Anterior cingulate cortex (tissue), 58 donors: ENCODE data around the gene GNG7.
A peak's percentile ranks its signal among the peaks of the same experiment; 100 is the strongest.
"Not testable (repeated sequence)": the region's sequence is repeated elsewhere in the genome, so short reads cannot be mapped to it uniquely, and the experiment has no call there.

ENCODE experiments used
- DNase-seq, 58 donors: peaks; one replicate each; lab custom pipeline; 2025; lab: John Stamatoyannopoulos, UW

GNG7 gene

DNA sequence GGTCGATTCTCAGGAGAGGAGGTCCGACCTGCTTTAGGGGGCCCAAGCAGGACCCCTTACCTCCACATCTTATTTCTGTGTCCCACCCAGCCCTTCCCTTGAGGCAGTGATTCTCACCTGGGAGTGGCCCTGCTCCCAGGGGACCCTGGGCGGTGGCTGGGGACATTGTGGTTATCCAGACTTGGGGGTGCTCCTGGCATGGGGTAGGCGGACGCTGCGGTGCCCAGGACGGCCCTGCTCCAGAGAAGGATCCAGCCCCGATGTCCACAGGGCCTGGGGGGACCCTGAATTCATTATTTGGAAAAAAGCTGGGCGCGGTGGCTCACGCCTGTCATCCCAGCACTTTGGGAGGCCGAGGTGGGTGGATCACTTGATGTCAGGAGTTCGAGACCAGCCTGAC, 142.1 kb downstream of the GNG7 start:
- DNase-seq, result no peak

DNA sequence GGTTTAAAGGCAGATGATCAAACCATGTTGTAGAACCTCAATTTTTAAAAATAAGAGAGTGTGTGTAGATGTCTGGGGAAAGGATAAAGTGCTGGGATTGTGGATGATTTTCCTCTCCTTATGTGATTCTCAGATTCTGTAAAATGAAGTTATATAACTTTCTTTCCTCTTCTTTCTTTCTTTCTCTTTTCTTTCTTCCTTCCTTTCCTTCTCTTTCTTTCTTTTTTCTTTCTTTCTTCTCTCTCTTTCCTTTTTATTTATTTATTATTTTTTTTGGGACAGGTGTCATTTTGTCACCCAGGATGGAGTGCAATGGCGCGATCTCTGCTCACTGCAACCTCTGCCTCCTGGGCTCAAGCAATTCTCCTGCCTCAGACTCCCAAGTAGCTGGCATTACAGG, 144.0 kb downstream of the GNG7 start:
- no peak for DNase-seq

DNA sequence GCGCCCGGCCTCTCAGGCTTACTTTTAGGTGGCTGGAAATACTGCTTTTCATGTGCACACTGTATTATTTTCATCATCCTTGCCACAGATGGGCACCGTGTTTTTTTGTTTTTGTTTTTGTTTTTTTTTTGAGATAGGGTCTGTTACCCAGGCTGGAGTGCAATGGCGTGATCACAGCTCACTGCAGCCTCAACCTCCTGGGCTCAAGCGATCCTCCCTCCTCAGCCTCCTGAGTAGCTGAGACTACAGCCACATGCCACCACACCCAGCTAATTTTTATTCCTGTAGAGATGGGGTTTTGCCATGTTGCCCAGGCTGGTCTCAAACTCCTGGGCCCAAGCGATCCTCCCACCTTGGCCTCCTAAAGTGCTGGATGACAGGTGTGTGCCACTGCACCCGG, 144.4 kb downstream of the GNG7 start:
- DNase-seq, result not testable (repeated sequence)

DNA sequence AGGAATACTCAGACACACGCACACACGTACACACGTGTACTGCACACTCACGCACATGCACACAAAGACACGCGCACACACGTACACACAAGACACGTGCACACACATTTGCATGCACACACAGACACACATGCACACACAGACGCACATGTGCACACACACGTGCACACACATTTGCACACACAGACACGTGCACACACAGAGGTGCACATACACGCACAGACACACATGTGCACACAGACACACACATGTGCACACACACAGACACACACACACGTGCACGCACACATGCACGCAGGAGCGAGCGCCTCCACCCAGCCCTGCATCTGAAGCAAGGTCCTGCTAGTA, 145.4 kb downstream of the GNG7 start:
- DNase-seq, result no peak

DNA sequence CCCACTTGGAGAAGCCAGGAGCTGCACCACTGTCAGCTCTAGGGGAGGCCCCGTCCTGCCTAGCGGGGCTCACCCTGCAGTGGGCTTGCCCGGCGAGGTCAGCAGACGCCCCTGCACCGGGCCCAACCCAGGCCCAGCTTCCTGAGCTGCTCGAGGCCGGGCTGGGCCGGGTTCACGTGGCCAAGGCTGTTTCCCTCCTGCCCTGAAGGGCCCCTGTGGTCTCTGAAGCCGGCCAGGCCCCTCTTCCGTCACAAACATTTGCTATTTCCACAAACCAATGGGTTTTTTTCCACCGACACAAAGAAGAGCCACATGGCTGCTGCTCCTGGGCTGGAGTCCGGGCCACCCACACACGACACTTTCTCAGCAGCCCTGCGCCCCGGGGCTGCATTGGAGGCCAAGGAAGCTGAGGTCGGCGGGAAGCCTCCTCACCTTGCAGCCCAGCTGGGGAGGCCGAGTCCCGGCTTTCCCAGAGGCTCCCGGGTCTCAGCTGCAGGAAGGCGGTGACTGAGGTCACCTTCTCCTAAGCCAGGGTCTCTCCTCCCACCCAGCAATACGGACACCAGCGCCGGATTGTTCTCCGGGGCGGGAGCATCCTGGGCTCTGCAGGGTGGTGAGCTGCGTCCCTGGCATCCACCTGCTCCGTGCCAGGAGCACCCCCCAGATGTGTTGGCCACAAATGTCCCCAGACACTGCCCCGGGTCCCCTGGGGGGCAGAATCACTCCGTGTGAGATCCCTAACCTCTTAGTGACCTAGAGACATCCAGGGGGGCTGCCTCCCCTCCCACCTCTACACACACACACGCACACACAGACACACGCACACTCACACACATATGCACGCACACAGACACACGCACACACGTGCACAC, 146.0 kb downstream of the GNG7 start:
- no peak for DNase-seq

DNA sequence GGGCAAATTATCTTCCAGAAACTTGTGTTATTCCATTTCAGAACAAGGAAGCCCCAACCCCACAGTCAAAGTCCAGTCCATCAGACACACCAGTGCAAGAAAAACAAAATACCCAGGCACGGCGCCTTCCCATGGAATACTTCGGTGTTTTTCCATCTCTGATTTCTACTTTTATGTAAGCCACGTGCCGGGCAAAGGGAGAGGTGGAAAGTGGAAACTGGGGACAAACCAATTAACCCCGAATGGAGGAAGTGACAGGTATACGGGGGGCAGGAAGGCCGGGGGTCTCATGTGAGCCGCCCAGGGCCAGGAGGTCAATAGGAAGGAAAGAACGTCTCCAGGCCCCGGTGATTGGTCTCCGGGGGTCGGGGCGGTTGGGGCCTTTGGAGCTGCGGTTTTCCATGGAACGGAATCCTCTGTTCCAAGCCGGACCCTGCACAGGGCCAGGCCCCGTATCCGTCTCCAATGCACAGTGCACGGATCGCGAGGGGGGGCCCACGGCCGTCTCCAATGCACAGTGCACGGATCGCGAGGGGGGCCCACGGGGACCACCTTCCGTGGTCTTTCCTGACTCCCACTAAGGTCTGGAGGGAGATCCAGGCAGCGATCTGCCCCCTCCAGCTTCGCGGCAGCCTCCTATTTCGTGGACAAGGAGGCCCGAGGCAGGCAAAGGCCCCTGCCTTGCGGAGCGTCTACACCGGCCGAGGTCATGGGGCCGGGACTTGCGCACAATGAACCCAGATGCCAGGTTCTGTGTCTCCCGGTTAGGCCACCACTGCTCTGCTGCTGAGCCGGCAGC, 146.9 kb downstream of the GNG7 start:
- no peak for DNase-seq

DNA sequence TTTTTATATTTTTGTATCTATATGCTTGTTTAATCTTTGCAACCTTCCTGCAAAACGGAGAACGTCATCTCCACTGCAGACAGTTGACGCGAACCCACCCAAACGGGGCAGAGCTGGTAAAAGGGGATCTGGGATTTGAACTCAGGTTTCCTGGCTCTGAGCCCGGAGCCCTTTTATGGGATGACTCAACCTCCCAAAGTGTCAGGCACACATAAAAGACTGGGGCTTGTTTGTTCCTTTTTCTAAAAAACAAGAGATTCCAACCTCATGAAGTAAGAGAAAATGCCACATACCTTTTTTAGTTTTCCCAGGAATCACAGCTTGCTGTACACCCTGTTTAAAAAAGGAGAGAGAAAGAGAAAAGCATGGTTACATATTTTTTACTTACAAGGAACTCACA, 147.6 kb downstream of the GNG7 start:
- DNase-seq, result peak in 1 of 58 donors; percentile 22

DNA sequence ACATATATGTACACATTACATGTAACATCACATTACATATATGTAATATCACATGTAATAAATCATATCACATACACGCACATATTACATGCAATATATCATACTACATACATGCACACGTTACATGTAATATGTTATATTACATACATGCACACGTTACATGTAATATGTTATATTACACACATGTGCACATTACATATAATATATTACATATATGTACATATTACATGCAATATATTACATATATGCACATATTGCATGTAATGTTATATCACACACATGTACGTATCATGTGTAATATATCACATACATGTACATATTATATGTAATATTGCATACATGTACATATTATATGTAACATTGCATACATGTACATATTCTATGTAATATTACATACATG, 149.0 kb downstream of the GNG7 start:
- DNase-seq, result no peak

DNA sequence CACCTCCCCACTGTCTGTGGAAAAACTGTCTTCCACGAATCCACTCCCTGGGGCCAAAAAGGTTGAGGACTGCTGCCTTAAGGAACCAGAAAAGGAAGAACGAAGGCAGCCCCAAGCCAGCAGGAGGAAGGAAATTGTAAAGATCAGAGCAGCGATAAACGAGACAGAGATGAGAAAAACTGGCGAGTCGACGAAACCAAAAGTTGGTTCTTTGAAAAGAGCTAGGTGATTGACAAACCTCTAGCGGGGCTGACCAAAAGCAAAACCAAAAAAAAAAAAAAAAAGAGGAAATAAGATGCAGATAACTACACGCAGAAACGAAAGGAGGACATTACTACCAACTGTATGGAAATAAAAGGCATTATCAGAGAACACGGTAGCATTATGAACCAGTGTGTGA, 149.6 kb downstream of the GNG7 start:
- peak in 1 of 58 donors; percentile 8 for DNase-seq

DNA sequence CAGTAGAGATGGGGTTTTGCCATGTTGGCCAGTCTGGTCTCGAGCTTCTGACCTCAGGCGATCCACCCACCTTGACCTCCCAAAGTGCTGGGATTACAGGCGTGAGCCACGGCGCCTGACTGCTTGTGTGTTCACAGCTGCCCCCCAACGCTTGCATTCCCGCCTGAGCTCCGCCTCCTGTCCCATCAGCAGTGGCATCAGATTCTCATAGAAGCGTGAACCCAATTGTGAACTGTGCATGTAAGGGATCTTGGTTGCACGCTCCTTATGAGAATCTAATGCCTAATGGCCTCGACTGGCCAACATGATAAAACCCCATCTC, 150.7 kb downstream of the GNG7 start:
- DNase-seq, result no peak

DNA sequence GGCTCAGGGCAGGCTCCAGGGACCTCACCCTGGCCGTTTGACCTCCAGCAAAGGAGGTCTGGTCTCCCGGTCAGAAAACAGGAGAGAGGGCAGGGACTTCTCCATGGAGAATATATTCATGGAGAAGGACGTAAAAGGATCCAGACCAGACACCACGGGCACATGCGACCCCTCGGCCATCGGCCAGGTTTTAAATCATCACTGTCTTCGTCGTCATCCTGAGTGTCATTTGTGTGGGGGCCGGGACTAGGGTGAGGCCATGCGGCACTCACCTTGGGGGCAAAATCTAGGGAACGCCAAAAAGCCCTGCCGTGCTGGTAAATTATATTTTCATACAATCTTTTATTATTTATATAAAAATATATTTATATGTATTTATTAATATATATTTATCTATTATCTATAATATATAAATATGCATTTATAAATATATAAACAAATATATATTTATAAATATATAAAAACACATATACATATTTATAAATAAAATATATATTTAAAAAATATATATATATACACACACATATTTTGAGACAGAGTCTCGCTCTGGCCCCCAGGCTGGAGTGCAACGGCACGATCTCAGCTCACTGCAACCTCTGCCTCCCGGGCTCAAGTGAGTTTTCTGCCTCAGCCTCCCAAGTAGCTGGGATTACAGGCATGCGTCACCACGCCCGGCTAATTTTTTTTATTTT, 151.2 kb downstream of the GNG7 start:
- no peak for DNase-seq

DNA sequence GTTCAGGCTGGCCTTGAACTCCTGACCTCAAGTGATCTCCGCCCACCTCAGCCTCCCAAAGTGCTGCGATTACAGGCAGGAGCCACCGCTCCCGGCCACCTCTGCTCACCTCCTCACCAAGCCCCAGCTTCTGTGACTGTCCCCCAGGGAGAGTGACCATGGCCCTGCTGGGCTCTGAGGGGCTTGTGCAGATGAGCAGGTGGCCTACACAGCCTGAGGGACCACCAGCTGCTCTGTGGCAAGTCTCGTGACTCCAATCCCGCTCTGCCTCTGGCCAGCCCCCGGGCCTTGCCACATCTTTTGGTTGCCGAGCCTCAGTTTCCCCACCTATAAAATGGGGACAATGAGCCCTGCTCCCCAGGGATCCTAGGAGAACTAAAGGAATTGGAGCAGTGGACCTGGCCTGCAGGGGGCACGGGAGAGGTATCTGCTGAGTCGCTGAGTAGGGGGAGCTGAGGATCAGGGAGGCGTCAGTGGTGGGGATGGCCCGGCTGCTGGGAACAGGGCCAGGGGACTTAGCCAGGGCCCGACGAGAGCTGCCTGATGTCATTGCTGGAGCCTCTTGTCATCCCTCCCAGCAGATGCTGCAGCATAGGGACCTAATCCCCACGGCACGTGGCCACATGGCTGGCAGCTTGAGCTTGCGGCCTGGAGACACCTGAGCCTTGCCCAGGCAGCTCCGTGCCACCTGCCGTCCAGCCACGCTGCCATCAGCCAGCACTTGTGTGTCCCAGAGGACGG, 151.9 kb downstream of the GNG7 start:
- peak in 28 of 58 donors; percentile 3 to 83 (median 42) for DNase-seq

DNA sequence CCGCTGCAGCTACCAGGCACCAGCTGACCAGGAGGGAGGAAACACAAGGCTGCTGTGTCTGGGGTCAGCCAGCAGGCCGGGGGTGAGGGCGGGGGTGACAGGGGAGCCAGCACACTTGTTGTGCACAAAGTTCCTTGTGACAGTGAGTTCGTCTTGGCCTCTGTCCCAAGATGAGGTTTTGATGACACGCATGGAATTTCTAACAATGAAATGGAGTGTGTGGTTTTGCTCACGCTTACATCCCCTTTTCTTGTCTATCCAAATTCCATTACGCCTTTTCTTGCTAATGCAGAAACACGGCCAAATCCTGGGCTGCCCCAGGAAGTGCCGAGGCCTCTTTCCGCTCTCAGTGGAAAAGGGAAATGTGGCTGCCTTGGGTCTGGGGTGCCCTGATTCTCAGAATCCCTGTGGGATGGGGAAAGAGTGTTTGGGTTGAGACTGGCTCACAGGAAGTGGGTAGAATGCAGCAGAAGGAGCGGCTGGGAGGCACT, 152.7 kb downstream of the GNG7 start:
- peak in 52 of 58 donors; percentile 15 to 94 (median 68) for DNase-seq

DNA sequence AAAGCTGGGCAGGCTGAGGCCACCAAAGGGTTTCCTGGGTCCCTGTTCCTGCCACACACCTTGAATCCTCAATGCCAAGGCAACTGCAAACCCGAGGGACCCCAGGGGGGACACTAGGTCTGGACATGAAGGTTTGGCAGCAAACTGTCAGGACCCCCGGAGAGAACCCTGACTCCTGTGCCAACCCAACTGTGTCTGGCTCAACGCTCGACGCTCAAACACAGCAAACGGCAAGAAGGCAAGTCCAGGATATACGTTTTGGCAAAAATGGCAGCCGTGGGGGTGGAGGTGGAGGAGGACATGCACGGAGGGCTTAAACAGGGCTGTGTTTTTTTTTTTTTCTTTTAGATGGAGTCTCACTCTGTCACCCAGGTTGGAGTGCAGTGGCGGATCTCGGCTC, 153.5 kb downstream of the GNG7 start:
- no peak for DNase-seq

DNA sequence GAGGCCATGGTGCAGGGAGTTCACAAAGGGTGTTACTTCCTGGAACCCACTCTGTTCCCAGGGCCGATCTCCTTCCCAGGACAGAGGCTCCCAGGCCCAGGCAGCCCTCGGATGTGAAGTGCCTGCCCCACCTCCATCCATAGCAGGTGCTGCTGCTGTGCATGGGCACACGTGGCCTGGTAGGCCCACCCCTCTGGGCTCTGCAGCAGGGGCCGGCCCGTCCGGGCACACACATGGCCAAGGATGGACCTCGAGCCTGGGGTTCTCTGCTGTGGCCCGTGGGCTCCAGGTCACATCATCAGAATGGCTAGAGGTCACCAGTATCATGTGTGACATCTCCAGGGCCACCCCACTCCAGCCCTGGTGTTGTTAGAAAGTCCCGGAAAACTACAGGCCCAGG, 154.8 kb downstream of the GNG7 start:
- no peak for DNase-seq

DNA sequence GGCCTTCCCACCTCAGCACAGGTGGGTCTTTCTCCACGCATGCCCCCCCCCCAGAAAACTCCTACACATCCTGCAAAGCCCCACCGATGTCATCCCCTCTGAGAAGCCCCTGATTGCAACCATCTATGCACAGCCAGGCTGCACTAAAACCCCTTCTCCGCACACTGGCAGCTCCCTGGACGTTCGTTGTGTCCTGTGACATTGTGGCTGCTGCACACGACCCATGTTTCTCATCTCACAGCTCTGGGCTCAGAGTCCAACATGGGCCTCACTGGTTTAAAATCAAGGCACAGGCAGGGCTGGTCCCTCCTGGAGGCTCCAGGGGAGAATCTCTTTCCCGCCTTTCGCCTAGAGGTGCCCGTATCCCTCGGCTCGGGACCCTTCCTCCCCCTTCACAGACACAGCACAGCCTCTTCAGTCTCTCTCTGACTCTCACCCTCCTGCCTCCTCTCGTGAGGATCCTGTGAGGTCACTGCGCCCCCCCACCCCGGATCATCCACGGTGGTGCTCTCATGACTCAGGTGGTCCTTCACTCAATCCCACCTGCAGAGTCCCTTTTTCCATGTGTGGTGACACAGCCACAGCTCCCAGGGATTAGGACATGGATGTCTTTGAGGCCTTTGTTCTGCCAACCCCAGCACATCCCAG, 155.3 kb downstream of the GNG7 start:
- DNase-seq, result no peak

DNA sequence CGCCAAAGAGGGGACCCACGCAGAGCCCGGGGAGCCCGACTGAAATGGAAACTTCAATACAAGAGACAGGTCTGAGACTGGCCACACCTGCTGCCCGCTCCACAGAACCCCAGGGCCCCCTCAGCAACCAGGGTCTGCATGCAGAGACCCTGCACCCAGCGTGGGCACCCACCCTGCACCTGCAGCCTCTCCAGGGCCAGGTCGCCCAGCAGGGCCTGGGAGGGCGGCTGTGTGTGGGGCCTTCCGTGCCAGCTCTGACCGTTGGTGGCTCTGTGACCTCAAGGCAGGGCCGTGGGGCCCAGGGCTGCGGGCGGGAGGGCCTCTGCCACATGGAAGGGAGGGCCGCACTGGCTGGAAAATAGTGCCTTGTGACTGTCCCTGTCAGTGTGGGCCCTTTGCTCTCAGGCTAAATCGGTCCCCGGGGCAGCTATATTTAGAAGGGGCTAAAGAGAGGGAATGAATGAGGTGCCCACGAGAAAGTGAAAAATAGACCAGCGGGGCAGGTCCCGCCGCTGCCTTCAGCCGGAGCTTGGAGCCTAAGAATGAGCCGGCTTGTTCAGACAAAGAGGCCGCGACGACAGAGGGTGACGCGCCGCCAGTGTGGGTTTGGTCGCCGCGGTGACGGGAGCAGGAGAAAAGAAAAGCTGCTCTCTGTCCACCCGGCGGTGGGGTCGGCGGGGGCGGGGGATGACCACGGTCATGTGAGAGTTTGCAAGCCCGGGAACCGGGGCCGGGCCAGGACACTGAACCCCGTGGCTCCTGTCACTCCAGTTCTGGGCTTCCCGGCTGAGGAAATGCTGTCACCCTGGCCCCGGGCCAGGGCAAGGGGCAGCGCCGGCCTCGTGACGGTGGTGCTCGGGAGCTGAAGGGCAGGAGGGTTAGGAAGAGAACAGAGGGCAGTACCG, 156.1 kb downstream of the GNG7 start:
- peak in 57 of 58 donors; percentile 14 to 98 (median 87) for DNase-seq

DNA sequence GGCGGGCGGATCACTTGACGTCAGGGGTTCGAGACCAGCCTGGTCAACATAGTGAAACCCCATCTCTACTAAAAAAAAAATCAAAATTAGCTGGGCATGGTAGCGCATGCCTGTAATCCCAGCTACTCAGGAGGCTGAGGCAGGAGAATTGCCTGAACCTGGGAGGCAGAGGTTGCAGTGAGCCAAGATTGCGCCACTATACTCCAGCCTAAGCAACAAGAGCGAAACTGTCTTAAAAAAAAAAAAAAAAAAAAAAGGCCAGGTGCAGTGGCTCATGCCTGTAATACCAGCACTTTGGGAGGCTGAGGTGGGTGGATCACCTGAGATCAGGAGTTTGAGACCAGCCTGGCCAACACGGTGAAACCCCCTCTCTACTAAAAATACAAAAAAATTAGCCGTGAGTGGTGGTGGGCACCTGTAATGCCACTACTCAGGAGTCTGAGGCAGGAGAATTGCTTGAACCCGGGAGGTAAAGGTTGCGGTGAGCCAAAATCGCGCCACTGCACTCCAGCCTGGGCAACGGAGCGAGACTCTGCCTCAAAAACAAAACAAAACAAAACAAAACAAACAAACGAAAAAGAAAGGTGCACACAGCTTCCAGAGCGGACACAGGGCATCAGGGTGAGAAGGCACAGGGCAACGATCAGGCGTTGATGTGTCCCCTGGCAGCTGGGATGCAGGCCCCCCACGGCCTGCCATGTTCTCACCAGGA, 156.9 kb downstream of the GNG7 start:
- not testable (repeated sequence) for DNase-seq
